NCI-H2196 (cell line): Measurements from ENCODE around the gene SYN1.
"Not testable (repeated sequence)": the region's sequence is repeated elsewhere in the genome, so short reads cannot be mapped to it uniquely, and the experiment has no call there.

Source experiments
- DNase-seq: peaks from one replicate; lab custom pipeline; 2025; ENCODE audit not compliant: unreplicated experiment; lab: John Stamatoyannopoulos, UW

Gene SYN1

GRCh38 chrX:47603125-47603524, 16.5 kb downstream of the SYN1 start:
- DNase-seq, result not testable (repeated sequence)

- DNase-seq, result no peak
Observed at GRCh38 chrX:47597222-47597621, 22.4 kb downstream of the SYN1 start.

GRCh38 chrX:47596256-47596655, 23.4 kb downstream of the SYN1 start:
- no peak for DNase-seq

- DNase-seq, result no peak
Observed at GRCh38 chrX:47595716-47596251, 23.9 kb downstream of the SYN1 start.

GRCh38 chrX:47593522-47593921, 26.1 kb downstream of the SYN1 start:
- no peak for DNase-seq

- DNase-seq, result no peak
Observed at GRCh38 chrX:47590984-47591383, 28.7 kb downstream of the SYN1 start.

GRCh38 chrX:47587906-47588735, 31.5 kb downstream of the SYN1 start:
- no peak for DNase-seq

- no peak for DNase-seq
Observed at GRCh38 chrX:47587091-47587891, 32.4 kb downstream of the SYN1 start.

GRCh38 chrX:47586043-47586787, 33.4 kb downstream of the SYN1 start:
- DNase-seq, result no peak

- no peak for DNase-seq
Observed at GRCh38 chrX:47585273-47585672, 34.4 kb downstream of the SYN1 start.

- no peak for DNase-seq
Observed at GRCh38 chrX:47584714-47585113, 34.9 kb downstream of the SYN1 start.

GRCh38 chrX:47583240-47583861, 36.3 kb downstream of the SYN1 start:
- DNase-seq, result no peak

GRCh38 chrX:47581731-47582647, 37.7 kb downstream of the SYN1 start, which contains the start of gene TIMP1:
TSS of gene TIMP1 (plus strand) at chrX:47582436. CDS start at chrX:47583416, 980 bp downstream.
- DNase-seq, result peak; percentile 66

- no peak for DNase-seq
Observed at GRCh38 chrX:47579537-47579936, 40.1 kb downstream of the SYN1 start.

- no peak for DNase-seq
Observed at GRCh38 chrX:47578692-47579091, 41.0 kb downstream of the SYN1 start.

- no peak for DNase-seq
Observed at GRCh38 chrX:47577901-47578300, 41.8 kb downstream of the SYN1 start.

GRCh38 chrX:47577424-47577823, 42.2 kb downstream of the SYN1 start:
- DNase-seq, result no peak

GRCh38 chrX:47576021-47576898, 43.4 kb downstream of the SYN1 start:
- no peak for DNase-seq
